Measurements from ENCODE around the gene CRK. TPM values are rescaled to one million over a fixed set of nuclear protein-coding genes. Genes with fewer than 3 reads are reported as not detected.
A peak's percentile ranks its signal among the peaks of the same experiment; 100 is the strongest.

The CRK gene
- total RNA-seq, 1 donor from 2014 or later = 83.5 TPM

DNA sequence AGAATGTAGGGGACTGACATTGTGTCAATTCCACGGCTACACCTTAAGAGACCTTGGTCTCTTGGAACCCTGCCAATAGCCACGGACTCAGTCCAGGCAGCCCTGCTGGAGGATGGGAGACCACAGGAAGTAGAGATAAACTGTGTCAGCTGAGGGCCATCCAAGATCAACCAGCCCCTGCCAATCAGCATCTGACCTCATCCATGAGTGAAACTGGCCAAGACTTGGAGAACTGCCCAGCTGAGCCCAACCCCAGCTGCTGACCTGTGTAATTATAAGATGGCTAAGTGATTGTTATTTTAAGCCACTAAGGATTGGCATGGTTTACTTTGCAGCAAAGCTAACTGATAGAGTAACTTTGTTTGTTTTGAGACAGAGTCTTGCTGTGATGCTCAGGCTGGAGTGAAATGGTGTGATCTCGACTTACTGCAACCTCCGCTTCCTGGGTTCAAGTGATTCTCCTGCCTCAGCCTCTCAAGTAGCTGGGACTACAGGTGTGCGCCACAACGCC lies 42.7 kb downstream of the CRK start:
- no peak for TF ChIP-seq EZH2 (IDR thresholded peaks at IDR 0.05; ENCODE audit: insufficient read depth, low read length)
- TF ChIP-seq, protein P1, sequence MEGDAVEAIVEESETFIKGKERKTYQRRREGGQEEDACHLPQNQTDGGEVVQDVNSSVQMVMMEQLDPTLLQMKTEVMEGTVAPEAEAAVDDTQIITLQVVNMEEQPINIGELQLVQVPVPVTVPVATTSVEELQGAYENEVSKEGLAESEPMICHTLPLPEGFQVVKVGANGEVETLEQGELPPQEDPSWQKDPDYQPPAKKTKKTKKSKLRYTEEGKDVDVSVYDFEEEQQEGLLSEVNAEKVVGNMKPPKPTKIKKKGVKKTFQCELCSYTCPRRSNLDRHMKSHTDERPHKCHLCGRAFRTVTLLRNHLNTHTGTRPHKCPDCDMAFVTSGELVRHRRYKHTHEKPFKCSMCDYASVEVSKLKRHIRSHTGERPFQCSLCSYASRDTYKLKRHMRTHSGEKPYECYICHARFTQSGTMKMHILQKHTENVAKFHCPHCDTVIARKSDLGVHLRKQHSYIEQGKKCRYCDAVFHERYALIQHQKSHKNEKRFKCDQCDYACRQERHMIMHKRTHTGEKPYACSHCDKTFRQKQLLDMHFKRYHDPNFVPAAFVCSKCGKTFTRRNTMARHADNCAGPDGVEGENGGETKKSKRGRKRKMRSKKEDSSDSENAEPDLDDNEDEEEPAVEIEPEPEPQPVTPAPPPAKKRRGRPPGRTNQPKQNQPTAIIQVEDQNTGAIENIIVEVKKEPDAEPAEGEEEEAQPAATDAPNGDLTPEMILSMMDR (IDR thresholded peaks at IDR 0.05; ENCODE audit: insufficient read depth, low read depth, low read length) = no peak

DNA sequence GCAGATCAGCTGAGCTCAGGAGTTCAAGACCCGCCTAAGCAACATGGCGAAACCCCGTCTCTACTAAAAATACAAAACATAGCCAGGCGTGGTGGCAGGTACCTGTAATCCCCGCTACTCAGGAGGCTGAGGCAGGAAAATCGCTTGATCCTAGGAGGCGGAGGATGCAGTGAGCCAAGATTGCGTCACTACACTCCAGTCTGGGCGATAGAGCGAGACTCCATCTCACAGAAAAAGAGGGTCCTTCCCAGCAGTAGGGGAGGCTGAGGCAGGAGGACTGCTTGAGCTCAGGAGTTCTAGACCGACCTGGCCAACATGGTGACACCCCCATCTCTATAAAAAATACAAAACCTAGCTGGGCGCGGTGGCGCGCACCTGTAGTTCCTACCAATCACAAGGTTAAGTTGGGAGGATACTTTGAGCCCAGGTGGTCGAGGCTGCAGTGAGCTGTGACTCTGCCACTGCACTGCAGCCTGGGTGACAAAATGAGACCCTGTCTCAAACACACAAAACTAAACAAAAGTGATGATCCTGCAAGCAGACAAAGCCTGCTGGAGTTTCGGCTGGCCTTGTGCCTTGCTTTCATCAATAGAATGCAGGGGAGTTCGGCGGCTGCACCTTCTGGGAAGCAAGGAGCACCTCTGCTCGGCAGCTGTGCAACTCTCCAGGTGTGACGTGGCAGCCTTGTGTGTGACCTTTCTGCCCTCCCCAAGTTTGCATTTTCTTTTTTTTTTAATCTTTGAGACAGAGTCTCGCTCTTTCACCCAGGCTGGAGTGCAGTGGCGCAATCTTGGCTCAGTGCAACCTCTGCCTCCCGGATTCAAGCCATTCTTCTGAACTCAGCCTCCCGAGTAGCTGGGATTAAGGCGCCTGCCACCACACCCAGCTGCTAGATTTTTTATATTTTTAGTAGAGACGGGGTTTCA lies 43.6 kb downstream of the CRK start:
- Histone ChIP-seq H2AFZ (ENCODE audit: low read depth, low read length) (no peak overlapping the region), H3K27me3 (ENCODE audit: insufficient read depth, low read length) (no peaks in the 10 kb centered on the region), H3K79me2 (ENCODE audit: insufficient read depth, low read length) (no peaks in the 10 kb centered on the region), H4K20me1 (ENCODE audit: insufficient read depth, low read length) (peaks cover 50% of the 10 kb centered on the region), H3K9ac (ENCODE audit: low read length) (no peak overlapping the region), H3K9me3 (ENCODE audit: insufficient read depth, low read depth, low read length) (no peaks in the 10 kb centered on the region), H3K36me3 (ENCODE audit: insufficient read depth, low read length) (no peaks in the 10 kb centered on the region), H3K27ac (ENCODE audit: low read depth, low read length) (no peak overlapping the region), H3K4me2 (ENCODE audit: low read length) (peak overlapping the region; percentile 46), H3K4me3 (ENCODE audit: insufficient read depth, low read depth, low read length) (no peak overlapping the region), H3K4me1 (ENCODE audit: insufficient read depth, low read length) (peaks cover 12% of the 10 kb centered on the region)
- Mint-ChIP-seq H3K36me3 (ENCODE audit: low read depth, unreplicated experiment) (peaks cover 5% of the 10 kb centered on the region), H3K4me3 (ENCODE audit: unreplicated experiment) (no peak overlapping the region), H3K27me3 (ENCODE audit: low read depth, unreplicated experiment) (no peaks in the 10 kb centered on the region), H3K4me1 (ENCODE audit: low read depth, unreplicated experiment) (peaks cover 4% of the 10 kb centered on the region), H3K9me3 (ENCODE audit: unreplicated experiment) (no peaks in the 10 kb centered on the region), H3K27ac (ENCODE audit: unreplicated experiment) (no peak overlapping the region)
- DNase-seq (ENCODE audit: low read depth) (no peak), FAIRE-seq (no peak)
- no peak for TF ChIP-seq EZH2 (IDR thresholded peaks at IDR 0.05; ENCODE audit: insufficient read depth, low read length)
- TF ChIP-seq, protein P1 (IDR thresholded peaks at IDR 0.05; ENCODE audit: insufficient read depth, low read depth, low read length) = no peak

More for the DNA sequence above, 42.7 kb downstream of the CRK start:
- Histone ChIP-seq H3K27ac (ENCODE audit: low read depth, low read length) (no peak overlapping the region), H3K79me2 (ENCODE audit: insufficient read depth, low read length) (no peaks in the 10 kb centered on the region), H3K4me3 (ENCODE audit: insufficient read depth, low read depth, low read length) (peak overlapping the region; percentile 18), H3K4me2 (ENCODE audit: low read length) (peak overlapping the region; percentile 46), H3K27me3 (ENCODE audit: insufficient read depth, low read length) (no peaks in the 10 kb centered on the region), H3K36me3 (ENCODE audit: insufficient read depth, low read length) (no peaks in the 10 kb centered on the region), H3K9me3 (ENCODE audit: insufficient read depth, low read depth, low read length) (no peaks in the 10 kb centered on the region), H3K9ac (ENCODE audit: low read length) (no peak overlapping the region), H3K4me1 (ENCODE audit: insufficient read depth, low read length) (peaks cover 12% of the 10 kb centered on the region), H2AFZ (ENCODE audit: low read depth, low read length) (no peak overlapping the region), H4K20me1 (ENCODE audit: insufficient read depth, low read length) (peaks cover 58% of the 10 kb centered on the region)
- H3K9me3 Mint-ChIP-seq (ENCODE audit: unreplicated experiment) = no peaks in the 10 kb centered on the region
- FAIRE-seq = no peak
- no peak overlapping the region for H3K4me3 Mint-ChIP-seq (ENCODE audit: unreplicated experiment)
- peaks cover 4% of the 10 kb centered on the region for H3K4me1 Mint-ChIP-seq (ENCODE audit: low read depth, unreplicated experiment)
- DNase-seq (ENCODE audit: low read depth) = peak; percentile 80
- no peak overlapping the region for H3K27ac Mint-ChIP-seq (ENCODE audit: unreplicated experiment)
- H3K36me3 Mint-ChIP-seq (ENCODE audit: low read depth, unreplicated experiment) = peaks cover 5% of the 10 kb centered on the region
- no peaks in the 10 kb centered on the region for H3K27me3 Mint-ChIP-seq (ENCODE audit: low read depth, unreplicated experiment)

DNA sequence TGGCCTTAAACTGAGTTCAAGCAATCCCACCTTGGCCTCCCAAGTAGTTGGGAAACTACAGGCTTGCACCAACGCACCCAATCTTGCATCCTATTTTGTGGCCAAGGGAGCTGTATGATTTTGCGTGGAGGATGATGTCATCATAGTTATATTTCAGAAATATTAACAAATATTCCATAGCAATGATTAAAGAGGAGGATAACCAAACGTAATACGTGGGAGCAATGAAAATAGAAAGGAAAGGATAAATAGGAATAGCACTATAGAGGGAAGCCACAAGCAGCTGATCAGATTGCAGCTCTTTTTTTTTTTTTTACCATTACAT lies 53.8 kb downstream of the CRK start:
- peaks cover 5% of the 10 kb centered on the region for H3K4me1 Mint-ChIP-seq (ENCODE audit: low read depth, unreplicated experiment)
- H3K27ac Mint-ChIP-seq (ENCODE audit: unreplicated experiment) = no peak overlapping the region
- Histone ChIP-seq H3K36me3 (ENCODE audit: insufficient read depth, low read length) (no peaks in the 10 kb centered on the region), H2AFZ (ENCODE audit: low read depth, low read length) (no peak overlapping the region), H3K79me2 (ENCODE audit: insufficient read depth, low read length) (peaks cover 28% of the 10 kb centered on the region), H3K27ac (ENCODE audit: low read depth, low read length) (no peak overlapping the region), H3K9me3 (ENCODE audit: insufficient read depth, low read depth, low read length) (no peaks in the 10 kb centered on the region), H3K27me3 (ENCODE audit: insufficient read depth, low read length) (no peaks in the 10 kb centered on the region), H3K4me3 (ENCODE audit: insufficient read depth, low read depth, low read length) (no peak overlapping the region), H3K4me2 (ENCODE audit: low read length) (no peak overlapping the region), H4K20me1 (ENCODE audit: insufficient read depth, low read length) (peaks cover 23% of the 10 kb centered on the region), H3K9ac (ENCODE audit: low read length) (no peak overlapping the region), H3K4me1 (ENCODE audit: insufficient read depth, low read length) (peaks cover 6% of the 10 kb centered on the region)
- no peak for TF ChIP-seq EZH2 (IDR thresholded peaks at IDR 0.05; ENCODE audit: insufficient read depth, low read length)
- TF ChIP-seq, protein P1 (IDR thresholded peaks at IDR 0.05; ENCODE audit: insufficient read depth, low read depth, low read length) = no peak
- peaks cover 2% of the 10 kb centered on the region for H3K36me3 Mint-ChIP-seq (ENCODE audit: low read depth, unreplicated experiment)
- H3K9me3 Mint-ChIP-seq (ENCODE audit: unreplicated experiment) = peaks cover 2% of the 10 kb centered on the region
- FAIRE-seq = no peak
- H3K27me3 Mint-ChIP-seq (ENCODE audit: low read depth, unreplicated experiment) = no peaks in the 10 kb centered on the region
- no peak for DNase-seq (ENCODE audit: low read depth)
- no peak overlapping the region for H3K4me3 Mint-ChIP-seq (ENCODE audit: unreplicated experiment)

All from astrocyte (in vitro differentiated cells and primary cell).